Smooth muscle cell of the brain vasculature (primary cell): Measurements from ENCODE around the gene BLNK.
"Not testable (repeated sequence)": the region's sequence is repeated elsewhere in the genome, so short reads cannot be mapped to it uniquely, and the experiment has no call there.

Experiments used
- DNase-seq: peaks from one replicate; pipeline ENCODE4 v3.0.0-alpha.2; 2012; ENCODE audit warnings: low read depth, low spot score

BLNK gene

GRCh38 chr10:96271016-96271815, at the start of gene BLNK:
TSS of gene BLNK (minus strand) at chr10:96271569. CDS start at chr10:96271398, 171 bp downstream.
- no peak for DNase-seq

- no peak for DNase-seq
These were observed 48.5 kb upstream of the BLNK start for GRCh38 chr10:96319754-96320474.

- no peak for DNase-seq
These were observed 45.9 kb upstream of the BLNK start for GRCh38 chr10:96317067-96317833.

- no peak for DNase-seq
These were observed 42.0 kb upstream of the BLNK start for GRCh38 chr10:96313344-96313743.

GRCh38 chr10:96311180-96311715, 39.9 kb upstream of the BLNK start:
- DNase-seq, result no peak

GRCh38 chr10:96310321-96310669, 38.9 kb upstream of the BLNK start:
- no peak for DNase-seq

- no peak for DNase-seq
These were observed 38.4 kb upstream of the BLNK start for GRCh38 chr10:96309628-96310320.

GRCh38 chr10:96308854-96309253, 37.5 kb upstream of the BLNK start:
- DNase-seq, result not testable (repeated sequence)

- DNase-seq, result no peak
These were observed 35.1 kb upstream of the BLNK start for GRCh38 chr10:96306516-96306915.

- no peak for DNase-seq
These were observed 33.6 kb upstream of the BLNK start for GRCh38 chr10:96305019-96305418.

- DNase-seq, result no peak
These were observed 32.9 kb upstream of the BLNK start, which contains the start of gene DNTT for GRCh38 chr10:96304230-96304629. TSS of gene DNTT (plus strand) at chr10:96304434. CDS start at chr10:96304498, 64 bp downstream.

- no peak for DNase-seq
These were observed 30.2 kb upstream of the BLNK start for GRCh38 chr10:96301616-96302015.

GRCh38 chr10:96299383-96299782, 28.0 kb upstream of the BLNK start:
- no peak for DNase-seq

- no peak for DNase-seq
These were observed 27.0 kb upstream of the BLNK start for GRCh38 chr10:96298362-96298761.

- no peak for DNase-seq
These were observed 26.1 kb upstream of the BLNK start for GRCh38 chr10:96297486-96297885.

GRCh38 chr10:96295475-96295874, 24.1 kb upstream of the BLNK start:
- no peak for DNase-seq

GRCh38 chr10:96292971-96293920, 21.9 kb upstream of the BLNK start:
- DNase-seq, result peak; percentile 10

GRCh38 chr10:96290368-96291133, 19.2 kb upstream of the BLNK start:
- DNase-seq, result no peak

GRCh38 chr10:96289218-96289910, 18.0 kb upstream of the BLNK start:
- DNase-seq, result no peak
